BLaER1 treated with 17β-estradiol and CSF1 and Interleukin-3, amounts not matched to agents 10 nM and 100 nM (cell line): ENCODE results near the gene TEDDM1.
A peak's percentile ranks its signal among the peaks of the same experiment; 100 is the strongest.

Experiments used
- H3K27ac ChIP-seq, 11 experiments: shearing (Covaris generic); formaldehyde crosslinking; 2 replicates each; pipeline ENCODE4 v1.8.1; 2022
- H3K27me3 ChIP-seq, 11 experiments: shearing (Covaris generic); formaldehyde crosslinking; 2 replicates each; pipeline ENCODE4 v1.8.1; 2022
- H3K36me3 ChIP-seq, 11 experiments: shearing (Covaris generic); formaldehyde crosslinking; 2 replicates each; pipeline ENCODE4 v1.8.1; 2022
- H3K4me1 ChIP-seq, 10 experiments: shearing (Covaris generic); formaldehyde crosslinking; 2 replicates each; pipeline ENCODE4 v1.8.1; 2022
- H3K4me2 ChIP-seq, 11 experiments: shearing (Covaris generic); formaldehyde crosslinking; 2 replicates each; pipeline ENCODE4 v1.8.1; 2022
- H3K4me3 ChIP-seq, 10 experiments: shearing (Covaris generic); formaldehyde crosslinking; 2 replicates each; pipeline ENCODE4 v1.8.1; 2022
- H3K9ac ChIP-seq, 11 experiments: shearing (Covaris generic); formaldehyde crosslinking; 2 replicates each; pipeline ENCODE4 v1.8.1; 2022
- H3K9me3 ChIP-seq, 11 experiments: shearing (Covaris generic); formaldehyde crosslinking; replicated peaks in 1 of 11; 2 replicates each; pipeline ENCODE4 v1.8.1; 2022
- H4K20me1 ChIP-seq, 11 experiments: shearing (Covaris generic); formaldehyde crosslinking; 2 replicates each; pipeline ENCODE4 v1.8.1; 2022
- Cebpa-rat ChIP-seq, 11 experiments: shearing (Covaris generic); IDR thresholded peaks; 2 replicates each; pipeline ENCODE4 v1.8.1; 2022

TEDDM1 gene

GRCh38 chr1:182433580-182433979 lies 33.1 kb upstream of the TEDDM1 start:
- peaks cover 12 to 28% (median 19%) of the 10 kb centered on the region in 10 experiments for H3K4me1 ChIP-seq
- TF ChIP-seq Cebpa-rat (IDR thresholded peaks at IDR 0.05), result no peak
- no peak overlapping the region for H3K9ac ChIP-seq
- H3K27me3 ChIP-seq, result no peaks in the 10 kb centered on the region
- no peaks in the 10 kb centered on the region for H4K20me1 ChIP-seq
- no peak overlapping the region for H3K27ac ChIP-seq
- no peaks in the 10 kb centered on the region for H3K36me3 ChIP-seq
- H3K4me3 ChIP-seq, result no peak overlapping the region
- H3K9me3 ChIP-seq, result peaks cover 2 to 25% (median 12%) of the 10 kb centered on the region in 11 experiments; a peak in 21 of 22 replicates
- H3K4me2 ChIP-seq, result peak overlapping the region in 3 of 11 experiments; percentile 7 to 21 (median 12); a peak in 1 of 22 replicates

GRCh38 chr1:182431278-182431677 lies 30.8 kb upstream of the TEDDM1 start:
- Histone ChIP-seq H3K36me3 (no peaks in the 10 kb centered on the region), H3K27ac (peak overlapping the region in 5 of 11 experiments; percentile 27 to 76 (median 69); a peak in 8 of 22 replicates), H4K20me1 (no peaks in the 10 kb centered on the region), H3K27me3 (no peaks in the 10 kb centered on the region), H3K4me1 (peaks cover 12 to 28% (median 19%) of the 10 kb centered on the region in 10 experiments), H3K9ac (peak overlapping the region in 3 of 11 experiments; percentile 4 to 41 (median 34); a peak in 2 of 22 replicates), H3K4me3 (no peak overlapping the region), H3K4me2 (peak overlapping the region; percentile 35 to 74 (median 68); a peak in 21 of 22 replicates), H3K9me3 (peaks cover 0 to 13% (median 0%) of the 10 kb centered on the region in 11 experiments; a peak in 4 of 22 replicates)
- no peak for TF ChIP-seq Cebpa-rat (IDR thresholded peaks at IDR 0.05)

- no peak overlapping the region for H3K4me3 ChIP-seq
- H3K27ac ChIP-seq, result peak overlapping the region in 7 of 11 experiments; percentile 27 to 76 (median 58); a peak in 12 of 22 replicates
- H3K9ac ChIP-seq, result peak overlapping the region in 3 of 11 experiments; percentile 34 to 53 (median 41); a peak in 3 of 22 replicates
- H3K9me3 ChIP-seq, result peaks cover 0 to 13% (median 0%) of the 10 kb centered on the region in 11 experiments; a peak in 4 of 22 replicates
- peak in 1 of 11 experiments; percentile 75; a peak in 2 of 22 replicates for TF ChIP-seq Cebpa-rat (IDR thresholded peaks at IDR 0.05)
- peak overlapping the region; percentile 35 to 74 (median 68); a peak in 21 of 22 replicates for H3K4me2 ChIP-seq
- H3K4me1 ChIP-seq, result peaks cover 12 to 28% (median 19%) of the 10 kb centered on the region in 10 experiments
- no peaks in the 10 kb centered on the region for H3K36me3 ChIP-seq
- H4K20me1 ChIP-seq, result no peaks in the 10 kb centered on the region
- H3K27me3 ChIP-seq, result no peaks in the 10 kb centered on the region
Observed at GRCh38 chr1:182430263-182431068, 30.0 kb upstream of the TEDDM1 start.

GRCh38 chr1:182428043-182428442 lies 27.6 kb upstream of the TEDDM1 start:
- no peak overlapping the region for H3K27ac ChIP-seq
- H3K9me3 ChIP-seq, result peaks cover 0 to 13% (median 0%) of the 10 kb centered on the region in 11 experiments; a peak in 4 of 22 replicates
- H3K4me3 ChIP-seq, result no peak overlapping the region
- no peak overlapping the region for H3K9ac ChIP-seq
- H3K36me3 ChIP-seq, result no peaks in the 10 kb centered on the region
- H3K4me1 ChIP-seq, result peaks cover 12 to 21% (median 18%) of the 10 kb centered on the region in 10 experiments
- no peaks in the 10 kb centered on the region for H4K20me1 ChIP-seq
- H3K4me2 ChIP-seq, result no peak overlapping the region
- TF ChIP-seq Cebpa-rat (IDR thresholded peaks at IDR 0.05), result no peak
- H3K27me3 ChIP-seq, result no peaks in the 10 kb centered on the region

DNA sequence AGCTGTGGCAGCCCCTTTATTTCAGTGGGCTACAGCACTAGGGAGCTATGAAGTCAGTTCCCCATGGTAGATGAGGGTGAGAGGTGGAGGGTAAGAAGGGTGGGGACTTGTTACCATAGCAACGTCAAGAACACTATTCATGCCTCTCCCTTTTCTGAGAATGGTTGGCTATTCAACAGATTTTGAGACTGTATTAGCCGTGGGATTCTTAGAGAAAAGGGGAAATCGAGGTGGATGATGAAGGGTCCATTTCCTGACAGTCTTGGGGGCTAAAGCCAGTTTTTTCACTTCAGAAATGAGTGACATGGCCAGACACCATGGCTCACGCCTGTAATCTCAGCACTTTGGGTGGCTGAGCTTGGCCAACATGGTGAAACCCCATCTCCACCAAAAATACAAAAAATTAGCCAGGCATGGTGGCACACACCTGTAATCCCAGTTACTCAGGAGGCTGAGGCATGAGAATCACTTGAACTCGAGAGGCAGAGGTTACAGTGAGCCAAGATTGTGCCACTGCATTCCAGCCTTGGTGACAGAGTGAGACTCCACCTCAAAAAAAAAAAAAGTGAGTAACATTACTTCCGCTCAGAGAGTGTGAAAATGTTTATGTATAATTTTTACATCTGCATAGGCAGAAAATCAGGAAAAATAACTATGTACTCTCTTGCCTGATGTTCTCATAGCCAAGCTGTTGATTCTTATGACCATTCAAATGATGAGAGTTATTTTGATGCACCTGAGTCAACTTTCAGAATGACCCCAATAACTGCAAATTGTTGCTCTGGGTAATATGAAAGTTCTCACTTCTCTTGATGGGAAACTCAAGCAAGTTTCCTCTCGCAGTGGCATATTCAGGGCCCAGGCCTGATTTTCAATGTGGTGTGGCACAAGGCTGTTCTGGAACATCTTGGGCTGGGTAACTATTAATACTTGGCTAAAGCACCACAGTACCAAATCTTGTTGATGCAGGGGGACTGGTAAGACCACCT lies 26.3 kb upstream of the TEDDM1 start:
- Histone ChIP-seq H3K9me3 (peaks cover 0 to 5% (median 0%) of the 10 kb centered on the region in 11 experiments; a peak in 4 of 22 replicates), H3K4me2 (no peak overlapping the region), H4K20me1 (no peaks in the 10 kb centered on the region), H3K27ac (no peak overlapping the region), H3K4me3 (no peak overlapping the region), H3K4me1 (peaks cover 12 to 20% (median 18%) of the 10 kb centered on the region in 10 experiments), H3K36me3 (no peaks in the 10 kb centered on the region), H3K27me3 (no peaks in the 10 kb centered on the region), H3K9ac (no peak overlapping the region)
- no peak for TF ChIP-seq Cebpa-rat (IDR thresholded peaks at IDR 0.05)

DNA sequence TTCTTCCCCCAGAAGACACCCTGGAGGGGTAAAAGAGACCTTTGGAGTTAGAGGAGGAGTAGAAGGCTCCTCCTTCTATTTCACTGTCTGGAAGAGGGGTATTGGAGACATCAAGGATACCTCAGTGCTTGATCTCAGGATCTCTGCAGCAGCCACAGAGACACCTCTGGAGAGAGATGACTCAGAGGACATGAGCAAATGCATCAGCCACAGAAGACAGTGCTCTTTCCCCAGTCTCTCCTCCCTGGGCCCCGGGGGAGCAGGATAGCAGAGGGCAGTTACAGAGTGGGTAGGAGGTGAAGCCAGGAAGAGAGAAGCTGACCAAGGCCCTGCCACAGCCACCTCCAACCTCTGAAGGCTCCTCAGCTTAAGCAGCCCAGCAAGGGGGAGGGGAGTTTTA lies 15.3 kb upstream of the TEDDM1 start:
- peak overlapping the region in 1 of 11 experiments; percentile 11; a peak in 1 of 22 replicates for H3K4me2 ChIP-seq
- TF ChIP-seq Cebpa-rat (IDR thresholded peaks at IDR 0.05), result no peak
- H3K9me3 ChIP-seq, result no peaks in the 10 kb centered on the region
- H3K36me3 ChIP-seq, result no peaks in the 10 kb centered on the region
- H4K20me1 ChIP-seq, result no peaks in the 10 kb centered on the region
- no peak overlapping the region for H3K9ac ChIP-seq
- H3K27me3 ChIP-seq, result no peaks in the 10 kb centered on the region
- peaks cover 0 to 9% (median 5%) of the 10 kb centered on the region in 10 experiments; a peak in 14 of 20 replicates for H3K4me1 ChIP-seq
- no peak overlapping the region for H3K4me3 ChIP-seq
- no peak overlapping the region for H3K27ac ChIP-seq

DNA sequence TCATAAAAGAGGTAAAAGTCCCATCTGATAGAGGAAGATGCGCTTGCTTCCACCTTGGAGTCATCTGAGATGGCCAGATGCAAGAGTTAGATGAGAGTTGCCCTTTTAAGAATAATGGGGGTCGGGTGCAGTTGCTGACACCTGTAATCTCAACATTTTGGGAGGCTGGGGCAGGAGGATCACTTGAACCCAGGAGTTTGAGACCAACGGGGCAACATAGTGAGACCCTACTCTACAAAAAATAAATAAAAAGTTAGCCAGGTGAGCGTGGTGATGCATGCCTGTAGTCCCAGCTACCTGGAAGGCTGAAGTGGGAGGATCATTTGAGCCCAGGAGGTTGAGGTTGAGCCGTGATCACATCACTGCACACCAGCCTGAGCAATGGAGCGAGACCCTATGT lies 13.5 kb upstream of the TEDDM1 start:
- Histone ChIP-seq H3K9me3 (no peaks in the 10 kb centered on the region), H3K9ac (no peak overlapping the region), H4K20me1 (no peaks in the 10 kb centered on the region), H3K4me1 (peaks cover 0 to 9% (median 3%) of the 10 kb centered on the region in 10 experiments; a peak in 13 of 20 replicates), H3K36me3 (no peaks in the 10 kb centered on the region), H3K4me2 (no peak overlapping the region), H3K27me3 (no peaks in the 10 kb centered on the region), H3K27ac (no peak overlapping the region), H3K4me3 (no peak overlapping the region)
- no peak for TF ChIP-seq Cebpa-rat (IDR thresholded peaks at IDR 0.05)

GRCh38 chr1:182413486-182413885 lies 13.0 kb upstream of the TEDDM1 start:
- H3K27me3 ChIP-seq, result no peaks in the 10 kb centered on the region
- no peak overlapping the region for H3K9ac ChIP-seq
- TF ChIP-seq Cebpa-rat (IDR thresholded peaks at IDR 0.05), result no peak
- H3K4me3 ChIP-seq, result no peak overlapping the region
- H3K9me3 ChIP-seq, result no peaks in the 10 kb centered on the region
- H4K20me1 ChIP-seq, result no peaks in the 10 kb centered on the region
- H3K4me2 ChIP-seq, result no peak overlapping the region
- peaks cover 0 to 14% (median 8%) of the 10 kb centered on the region in 10 experiments; a peak in 16 of 20 replicates for H3K4me1 ChIP-seq
- H3K36me3 ChIP-seq, result no peaks in the 10 kb centered on the region
- no peak overlapping the region for H3K27ac ChIP-seq
